Renal cortical epithelial cell (primary cell): ENCODE results near the gene ZFYVE27. TPM values are rescaled to one million over a fixed set of nuclear protein-coding genes. Genes with fewer than 3 reads are reported as not detected.
"Not testable (repeated sequence)": the region's sequence is repeated elsewhere in the genome, so short reads cannot be mapped to it uniquely, and the experiment has no call there.

Experiments
- DNase-seq: peaks from one replicate; pipeline ENCODE4 v3.0.0-alpha.2; 2011; ENCODE audit warnings: low read depth
- total RNA-seq: library from RNA; depleted of rRNA; stranded (reverse); fragments of >200 nt; gene quantifications from 2 replicates; pipeline ENCODE4 v1.2.3, GENCODE V29; 2014

ZFYVE27 gene, protein sequence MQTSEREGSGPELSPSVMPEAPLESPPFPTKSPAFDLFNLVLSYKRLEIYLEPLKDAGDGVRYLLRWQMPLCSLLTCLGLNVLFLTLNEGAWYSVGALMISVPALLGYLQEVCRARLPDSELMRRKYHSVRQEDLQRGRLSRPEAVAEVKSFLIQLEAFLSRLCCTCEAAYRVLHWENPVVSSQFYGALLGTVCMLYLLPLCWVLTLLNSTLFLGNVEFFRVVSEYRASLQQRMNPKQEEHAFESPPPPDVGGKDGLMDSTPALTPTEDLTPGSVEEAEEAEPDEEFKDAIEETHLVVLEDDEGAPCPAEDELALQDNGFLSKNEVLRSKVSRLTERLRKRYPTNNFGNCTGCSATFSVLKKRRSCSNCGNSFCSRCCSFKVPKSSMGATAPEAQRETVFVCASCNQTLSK
- total RNA-seq: 34.9 and 37.5 TPM in 2 replicates

DNA sequence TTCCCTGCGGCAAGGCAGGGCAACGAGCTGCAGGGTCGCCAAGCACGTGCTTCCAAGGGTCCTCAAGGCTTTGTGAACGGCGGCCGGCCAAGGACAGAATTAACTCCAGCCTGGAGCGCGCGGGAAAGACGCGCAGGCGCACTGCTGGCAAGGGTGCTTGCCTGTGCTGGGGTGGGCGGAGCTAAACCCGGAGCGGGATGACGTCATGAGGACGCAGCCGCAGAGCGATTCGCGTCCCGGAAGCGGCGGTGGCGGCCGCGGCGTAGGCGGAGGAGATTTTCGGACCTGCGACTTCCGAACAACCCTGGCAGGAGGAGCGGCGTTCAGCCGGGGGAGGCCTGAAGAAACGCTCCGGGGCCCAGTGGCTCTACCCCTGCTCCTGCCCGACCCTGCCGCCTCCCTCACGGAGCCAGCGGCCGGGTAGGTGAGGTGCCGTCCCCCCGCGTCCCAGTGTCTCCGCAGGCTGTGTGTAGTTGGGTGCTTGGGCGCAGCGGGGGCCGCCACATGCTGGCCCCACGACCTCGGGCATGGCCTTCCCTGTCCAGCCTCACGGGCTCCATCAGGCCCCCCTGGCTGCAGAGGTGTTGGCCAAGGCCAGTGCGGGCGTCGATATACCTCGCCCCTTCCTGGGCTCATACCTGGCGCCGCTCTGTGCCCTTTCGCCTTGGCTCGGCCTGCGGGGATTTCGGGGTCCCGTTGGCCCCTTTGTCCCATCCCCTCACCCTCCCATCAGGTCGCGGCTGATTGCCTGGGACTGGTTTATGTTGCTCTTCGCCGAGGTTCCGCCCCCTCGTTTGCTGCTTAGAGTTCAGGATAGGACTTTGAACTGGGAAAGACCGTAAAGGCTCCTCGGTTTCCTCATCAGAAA lies at the start of gene ZFYVE27:
Gene ZFYVE27 (plus strand): TSS at position 227 of the 868 bp plus-strand sequence. CDS start 1,350 bp downstream, outside the sequence.
- peak; percentile 87 for DNase-seq

DNA sequence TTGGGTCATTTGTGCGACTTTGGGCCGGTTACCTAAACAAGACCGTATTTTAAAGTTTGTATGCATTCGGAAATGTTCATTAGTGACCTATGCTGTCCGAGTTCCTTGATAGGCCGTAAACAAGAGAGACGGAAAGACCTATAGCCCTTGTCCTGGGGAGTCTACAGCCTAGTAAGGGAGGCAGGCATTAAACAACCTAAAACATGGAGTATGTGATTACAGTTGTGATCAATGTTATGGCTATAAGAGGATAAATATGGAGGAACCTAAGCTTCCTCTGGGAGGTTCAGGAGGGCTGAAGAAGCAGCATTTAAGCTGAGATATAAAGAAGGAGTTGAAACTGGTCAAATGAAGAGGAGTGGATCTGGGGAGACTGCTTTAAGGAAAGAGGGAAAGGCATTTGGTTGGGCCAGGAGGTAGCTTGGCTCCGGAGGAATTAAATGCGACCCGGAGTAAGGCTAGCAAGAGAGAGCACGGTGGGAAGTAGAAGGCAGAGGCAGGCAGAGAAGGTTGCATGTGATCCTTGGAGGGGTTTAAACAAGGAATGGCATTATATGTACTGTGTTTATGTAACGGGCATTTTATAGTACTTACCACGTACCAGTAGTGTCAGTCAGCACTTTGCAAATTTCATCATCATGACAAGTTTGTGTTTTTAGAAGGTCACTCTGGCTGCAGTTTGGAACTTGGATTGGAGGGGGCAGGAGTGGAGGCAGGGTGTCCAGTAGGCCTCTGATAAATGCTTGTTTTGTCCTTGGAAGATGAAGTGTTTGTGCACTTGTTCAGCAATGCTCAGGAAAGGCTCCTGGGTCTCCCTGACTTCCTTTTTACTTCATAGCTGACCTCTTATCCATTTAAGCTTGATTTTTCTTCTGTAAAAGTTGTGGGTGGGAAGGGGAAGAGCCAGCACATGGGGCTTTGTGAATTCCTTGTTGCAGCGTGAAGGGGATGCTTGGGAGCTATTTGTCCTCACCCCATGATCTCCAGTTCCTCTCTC lies 48.8 kb upstream of the ZFYVE27 start:
- DNase-seq: peak; percentile 59

DNA sequence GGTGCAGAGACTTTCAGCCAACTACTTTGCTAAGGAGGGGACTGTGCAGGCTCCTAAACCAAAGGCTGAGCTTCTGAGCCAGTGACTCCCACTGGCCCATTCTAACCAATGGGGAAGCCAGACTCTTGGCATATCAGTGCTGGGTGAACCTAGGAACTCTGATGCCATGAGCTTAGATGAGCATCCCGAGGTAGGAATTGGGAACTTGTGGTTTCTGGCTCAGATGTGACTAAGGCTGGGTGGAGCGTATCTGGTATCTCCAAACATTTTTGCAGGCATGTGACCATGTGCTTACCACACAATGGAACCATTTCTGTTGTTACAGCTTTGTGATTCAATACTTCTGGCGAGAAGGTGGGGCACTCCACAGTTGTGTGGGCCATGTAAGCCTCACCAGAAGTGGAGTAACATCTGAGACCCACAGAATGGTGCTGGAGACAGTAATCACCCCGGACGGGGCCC lies 47.3 kb upstream of the ZFYVE27 start:
- DNase-seq: peak; percentile 96

DNA sequence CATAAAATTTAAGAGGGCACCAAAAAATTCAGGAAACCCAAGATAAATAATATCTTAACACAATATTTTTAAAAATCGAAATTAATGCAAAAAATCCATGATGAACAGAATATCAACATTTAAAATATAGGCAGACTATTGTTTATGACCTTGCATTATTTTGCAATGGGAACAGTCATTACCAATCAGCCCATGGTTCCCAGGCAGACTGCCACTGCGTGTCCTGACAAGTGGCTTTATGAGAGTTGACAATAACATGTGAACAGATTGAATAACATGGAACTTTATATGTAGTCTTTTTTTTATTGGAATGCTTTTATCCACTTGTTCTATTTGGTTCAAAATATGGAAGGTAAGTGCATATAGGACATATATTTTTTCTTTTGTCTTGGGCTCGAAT lies 46.8 kb upstream of the ZFYVE27 start:
- DNase-seq: no peak

DNA sequence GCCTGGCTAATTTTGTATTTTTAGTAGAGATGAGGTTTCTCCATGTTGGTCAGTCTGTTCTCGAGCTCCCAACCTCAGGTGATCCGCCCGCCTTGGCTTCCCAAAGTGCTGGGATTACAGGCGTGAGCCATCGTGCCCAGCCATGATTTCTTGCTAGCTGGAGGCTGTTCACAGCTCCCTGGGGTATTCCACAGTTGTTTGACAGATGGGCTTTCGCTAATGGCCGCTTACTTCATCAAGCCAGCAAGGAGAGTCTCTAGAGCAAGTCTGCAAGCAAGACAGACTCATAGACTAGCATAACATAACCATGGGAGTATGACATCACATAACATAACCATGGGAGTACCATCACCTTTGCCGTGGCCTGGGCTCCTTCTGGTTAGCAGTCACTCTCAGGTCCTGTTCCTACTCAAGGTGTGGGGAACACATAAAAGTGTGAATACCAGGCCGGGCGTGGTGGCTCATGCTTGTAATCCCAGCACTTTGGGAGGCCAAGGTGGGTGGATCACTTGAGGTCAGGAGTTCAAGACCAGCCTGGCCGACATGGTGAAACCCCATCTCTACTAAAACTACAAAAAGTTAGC lies 38.8 kb upstream of the ZFYVE27 start:
- DNase-seq: not testable (repeated sequence)

DNA sequence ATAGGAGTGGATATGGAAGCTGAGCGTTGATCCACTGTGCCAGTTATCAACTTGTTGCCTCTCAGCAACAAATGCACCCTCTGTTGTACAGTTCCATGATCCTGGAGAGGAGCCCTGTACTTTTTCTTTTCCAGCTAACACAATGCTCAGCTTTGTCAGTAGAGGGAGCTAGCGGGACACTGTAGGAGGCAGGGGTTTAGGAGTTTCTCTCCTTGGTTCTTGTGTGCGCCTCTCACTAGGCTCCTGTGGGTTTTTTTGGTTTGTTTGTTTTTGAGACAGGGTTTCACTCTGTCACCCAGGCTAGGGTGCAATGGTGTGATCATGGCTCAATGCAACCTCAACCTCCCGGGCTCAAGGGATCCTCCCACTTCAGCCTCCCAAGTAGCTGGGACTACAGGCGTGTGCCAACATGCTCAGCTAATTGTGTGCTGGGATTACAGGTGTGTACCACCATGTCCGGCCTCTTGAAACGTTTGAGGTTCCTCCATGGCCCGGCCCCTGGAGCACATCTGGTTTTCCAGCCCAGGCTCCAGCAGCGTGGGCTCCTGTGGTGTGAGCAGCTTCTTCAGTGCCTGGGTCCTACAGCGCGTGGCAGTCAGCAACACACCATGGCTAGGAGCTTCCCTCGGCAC lies 35.4 kb upstream of the ZFYVE27 start:
- peak; percentile 70 for DNase-seq

DNA sequence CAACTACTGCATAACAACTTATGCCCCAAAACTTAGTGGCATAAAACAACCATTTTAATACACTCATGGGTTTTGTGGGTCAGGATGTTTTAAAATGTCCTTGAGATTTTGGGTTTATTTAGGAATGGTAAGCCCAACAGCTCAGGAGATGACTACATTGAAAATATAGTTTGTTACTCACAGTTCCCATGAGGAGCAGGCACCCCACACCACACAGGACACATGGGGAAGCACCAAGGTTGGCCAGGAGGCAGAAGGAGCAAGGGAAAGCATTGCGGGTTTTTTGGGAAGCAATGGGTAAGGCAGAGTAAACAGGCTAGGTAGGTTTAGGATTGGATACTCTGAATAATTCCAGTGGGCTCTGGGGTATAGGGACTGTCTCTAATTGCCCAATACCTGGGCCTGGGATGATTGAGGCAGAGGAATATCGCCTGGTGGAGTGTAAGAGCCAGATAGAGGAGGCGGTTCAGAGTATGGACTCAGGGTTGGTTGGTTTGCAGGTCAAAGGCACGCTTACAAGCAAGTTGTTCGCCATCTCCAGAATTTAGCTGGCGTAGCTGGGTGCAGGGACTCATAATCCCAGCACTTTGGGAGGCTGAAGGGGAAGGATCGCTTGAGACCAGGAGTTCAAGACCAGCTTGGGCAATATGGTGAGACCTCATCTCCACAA lies 33.4 kb upstream of the ZFYVE27 start:
- DNase-seq: no peak

DNA sequence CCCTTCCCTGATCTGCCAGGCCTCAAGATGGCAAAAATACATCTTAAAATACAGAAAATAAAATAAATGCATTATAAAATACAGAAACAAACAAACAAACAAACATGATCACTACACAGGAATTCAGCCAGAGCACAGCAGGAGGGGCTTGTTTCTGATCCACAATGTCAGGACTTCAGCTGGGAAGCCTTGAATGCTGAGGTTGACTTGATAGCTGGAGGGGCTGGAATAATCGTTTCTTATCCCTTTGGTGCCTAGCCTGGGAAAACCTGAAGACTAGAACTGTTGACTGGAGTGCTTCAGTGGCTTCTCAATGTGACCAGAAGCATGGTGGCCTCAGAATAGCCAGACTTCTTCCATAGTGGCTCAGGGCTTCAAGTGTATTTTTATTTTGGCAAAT lies 32.6 kb upstream of the ZFYVE27 start:
- DNase-seq: no peak

DNA sequence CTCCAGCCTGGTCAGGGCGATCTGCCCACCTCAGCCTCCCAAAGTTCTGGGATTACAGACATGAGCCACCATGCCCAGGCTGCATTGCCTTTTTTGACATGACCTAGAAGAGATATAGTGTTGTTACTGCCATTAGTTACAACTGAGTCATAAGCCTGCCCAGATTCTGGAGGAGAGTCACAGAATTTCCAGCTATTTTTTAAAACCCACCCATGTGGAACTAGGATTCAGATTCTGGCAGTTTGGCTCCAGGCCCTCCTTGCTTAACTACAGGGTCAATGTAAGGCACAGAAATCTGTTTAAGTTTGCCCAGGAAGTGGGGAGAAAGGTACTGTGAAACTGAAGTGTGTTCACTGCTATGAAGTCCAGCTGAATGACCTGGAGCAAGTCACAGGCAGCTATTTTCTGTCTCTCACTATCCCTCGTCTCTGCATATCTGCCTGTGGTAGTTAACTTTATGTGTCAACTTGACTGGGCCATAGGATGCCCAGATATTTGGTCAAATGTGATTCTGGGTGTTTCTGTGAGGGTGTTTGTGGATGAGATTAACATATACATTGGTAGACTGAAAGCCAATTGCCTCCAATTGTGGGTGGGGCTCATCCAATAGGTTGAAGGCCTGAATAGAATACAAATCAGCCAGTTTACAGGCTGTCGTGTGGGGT lies 31.8 kb upstream of the ZFYVE27 start:
- peak; percentile 82 for DNase-seq

DNA sequence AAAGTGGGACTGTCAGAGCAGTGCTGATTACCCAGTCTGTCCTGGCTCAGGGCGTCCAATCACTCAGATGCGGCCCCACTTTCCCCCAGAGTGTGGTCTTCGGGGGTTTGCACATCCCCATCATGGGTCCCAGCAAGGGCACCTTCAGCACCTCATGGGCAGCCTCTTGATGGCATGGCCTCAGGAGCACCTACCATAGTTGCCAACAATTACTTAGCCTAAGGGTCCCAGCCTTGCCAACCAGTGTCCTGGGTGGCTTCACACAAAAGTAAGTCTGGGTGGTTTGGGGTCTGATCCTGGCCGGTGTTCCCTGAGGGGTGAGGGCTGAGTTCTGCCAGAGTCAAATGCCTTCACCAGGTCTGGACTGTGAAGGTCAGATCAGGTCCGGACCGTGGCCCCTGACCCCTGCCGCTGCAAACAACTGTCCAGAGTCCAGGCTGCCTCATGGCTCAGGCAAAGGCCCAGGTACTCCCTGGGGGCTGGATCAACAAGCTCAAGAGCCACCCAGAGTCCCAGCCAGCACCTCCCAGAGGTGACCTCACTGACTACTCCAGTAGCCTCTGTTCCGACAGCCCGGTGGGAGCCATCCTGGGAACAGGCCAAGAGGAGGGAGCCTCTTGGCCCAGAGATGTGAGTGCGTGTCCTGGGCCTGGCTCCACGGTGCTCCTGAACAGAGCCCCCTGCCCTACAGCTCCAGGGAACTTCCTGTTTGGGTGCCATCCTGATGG lies 29.6 kb upstream of the ZFYVE27 start:
- DNase-seq: no peak

DNA sequence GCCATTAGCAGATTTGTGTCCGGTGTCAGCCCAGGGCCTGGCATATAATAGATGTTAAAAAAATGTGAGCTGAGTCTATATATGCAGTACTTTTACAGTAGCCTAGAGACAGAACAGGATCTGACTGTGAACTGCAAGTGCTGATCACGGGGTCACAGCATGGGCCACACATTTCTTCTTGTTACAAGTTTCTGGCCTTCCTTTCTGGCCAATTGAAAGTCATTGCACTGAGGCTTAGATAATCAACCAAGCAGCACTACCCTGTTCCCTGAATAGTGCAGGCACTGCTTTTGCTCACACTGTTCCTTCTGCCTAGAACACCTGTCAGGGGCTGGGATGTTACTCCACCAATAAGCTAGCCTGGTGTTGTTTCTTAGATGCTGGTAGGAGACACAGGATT lies 28.8 kb upstream of the ZFYVE27 start:
- no peak for DNase-seq

DNA sequence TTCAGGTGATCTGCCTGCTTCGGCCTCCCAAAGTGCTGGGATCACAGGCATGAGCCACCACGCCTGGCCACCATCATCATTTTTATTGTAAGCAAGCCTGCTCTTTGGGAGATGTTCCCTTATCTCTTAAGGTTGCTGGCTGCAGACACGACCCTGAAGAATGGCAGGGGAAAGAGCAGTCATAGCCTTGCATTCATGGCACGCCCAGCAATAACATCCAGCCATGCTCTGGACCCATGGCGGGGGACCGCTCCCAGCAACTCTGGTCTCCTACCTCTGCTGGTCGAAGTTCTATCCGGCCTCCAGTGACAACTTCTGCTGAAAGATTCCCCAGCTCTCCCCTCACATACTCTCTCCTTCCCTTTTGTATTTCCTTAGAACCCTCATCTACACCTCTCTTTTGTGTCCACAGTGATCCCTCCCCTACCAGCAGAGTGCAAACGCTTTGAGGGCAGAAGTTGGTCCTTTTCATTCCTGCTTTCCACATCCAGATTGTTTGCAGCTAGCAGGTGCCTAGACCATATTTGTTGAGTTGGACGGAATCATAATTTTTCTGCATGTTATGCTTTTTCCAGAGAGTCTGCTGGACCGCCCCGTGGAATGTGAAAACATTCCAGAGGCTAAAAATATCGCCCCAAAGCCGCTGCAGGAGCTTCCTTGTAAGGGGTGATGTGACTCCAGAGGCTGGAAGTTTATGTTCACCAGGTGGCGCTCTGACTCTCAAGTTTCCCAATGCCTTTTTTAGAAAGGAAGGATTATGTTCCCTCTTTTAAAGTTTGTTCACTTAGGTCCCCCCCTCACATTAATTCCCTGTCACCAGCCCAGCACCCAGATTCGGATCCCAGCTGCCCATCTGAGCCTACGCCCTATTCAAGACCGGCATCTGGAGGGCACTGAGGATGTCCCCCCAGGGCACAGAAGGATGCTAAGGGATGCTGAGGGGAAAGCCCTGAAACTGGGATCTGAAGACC lies 27.7 kb upstream of the ZFYVE27 start:
- peak; percentile 58 for DNase-seq

DNA sequence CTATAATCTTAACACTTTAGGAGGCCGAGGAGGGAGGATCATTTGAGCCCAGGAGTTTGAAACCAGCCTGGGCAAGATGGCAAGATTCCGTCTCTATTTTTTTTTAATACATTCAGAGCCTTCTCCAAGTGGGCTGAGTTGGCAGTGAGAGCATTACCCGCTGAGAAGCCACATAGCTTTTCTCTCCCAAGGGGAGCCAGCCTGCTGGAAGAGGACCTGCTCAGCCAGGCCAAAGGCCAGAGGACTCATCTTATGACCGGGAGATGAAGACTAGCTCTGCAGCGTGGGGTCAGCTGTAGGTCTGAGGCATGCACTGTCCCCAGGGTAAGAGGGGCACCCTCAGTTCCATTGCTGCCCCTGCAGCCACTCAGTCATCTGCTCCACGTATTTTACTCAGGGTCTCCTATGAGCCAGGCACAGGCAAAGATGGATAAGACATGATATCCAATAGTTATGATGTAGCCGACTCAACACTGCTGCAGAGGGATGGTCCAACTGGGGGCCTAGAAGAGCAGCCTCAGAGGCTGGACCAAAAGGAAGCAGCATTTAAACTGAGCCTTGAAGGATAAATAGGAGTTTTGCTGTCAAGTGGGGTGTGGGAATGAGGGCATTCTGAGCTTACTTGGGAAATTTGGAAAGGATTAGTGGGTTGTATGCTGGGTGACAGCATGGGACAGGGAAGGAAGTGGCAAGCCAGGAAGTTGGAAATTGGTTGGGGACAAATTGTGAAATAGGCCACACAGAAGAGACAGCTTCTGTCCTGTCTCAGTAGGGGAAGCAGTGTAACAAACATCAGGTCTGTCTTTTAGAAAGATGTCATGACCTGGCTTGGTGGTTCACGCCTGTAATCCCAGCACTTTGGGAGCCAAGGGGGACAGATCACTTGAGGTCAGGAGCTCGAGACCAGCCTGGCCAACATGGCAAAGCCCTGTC lies 25.0 kb upstream of the ZFYVE27 start:
- no peak for DNase-seq

DNA sequence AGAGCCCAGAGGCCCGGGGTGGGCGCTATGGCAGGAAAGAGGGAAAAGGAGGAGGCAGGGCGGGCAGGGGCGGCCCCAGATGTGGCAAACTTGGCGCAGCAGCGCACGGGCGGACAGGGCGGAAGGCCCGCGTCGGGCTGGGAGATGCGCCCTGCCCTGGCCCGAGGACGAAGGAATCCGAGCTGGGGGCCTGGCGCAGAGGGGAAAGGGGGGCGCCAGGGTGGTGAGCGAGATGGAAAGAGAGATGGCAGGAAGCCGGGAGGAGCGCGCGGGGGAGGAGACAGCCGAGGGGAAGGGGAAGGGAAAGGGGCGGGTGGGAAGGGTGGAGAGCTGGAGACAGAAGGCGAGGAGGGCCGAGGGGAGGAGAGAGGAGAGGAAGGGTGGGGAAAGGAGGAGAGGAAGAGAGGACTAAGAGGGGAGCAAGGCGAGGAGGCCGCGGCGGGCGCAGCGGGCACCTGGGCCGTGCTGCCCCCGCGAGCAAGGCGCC lies 23.5 kb upstream of the ZFYVE27 start, which contains the start of gene MARVELD1:
Gene MARVELD1 (plus strand): TSS at position 392 of the 487 bp plus-strand sequence. CDS start 147 bp downstream, outside the sequence.
- no peak for DNase-seq

DNA sequence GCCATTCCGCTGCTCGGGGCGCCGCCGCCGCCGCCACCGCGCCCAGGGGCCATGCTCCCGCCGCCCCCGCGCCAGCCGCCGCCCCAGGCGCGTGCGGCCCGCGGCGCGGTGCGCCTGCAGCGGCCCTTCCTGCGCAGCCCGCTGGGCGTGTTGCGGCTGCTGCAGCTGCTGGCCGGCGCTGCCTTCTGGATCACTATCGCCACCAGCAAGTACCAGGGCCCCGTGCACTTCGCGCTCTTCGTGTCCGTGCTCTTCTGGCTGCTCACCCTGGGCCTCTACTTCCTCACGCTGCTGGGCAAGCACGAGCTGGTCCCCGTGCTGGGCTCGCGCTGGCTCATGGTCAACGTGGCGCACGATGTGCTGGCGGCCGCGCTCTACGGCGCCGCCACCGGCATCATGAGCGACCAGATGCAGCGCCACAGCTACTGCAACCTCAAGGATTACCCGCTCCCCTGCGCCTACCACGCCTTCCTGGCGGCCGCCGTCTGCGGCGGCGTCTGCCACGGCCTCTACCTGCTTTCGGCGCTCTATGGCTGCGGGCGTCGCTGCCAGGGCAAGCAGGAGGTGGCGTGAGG lies 23.0 kb upstream of the ZFYVE27 start:
- DNase-seq: peak; percentile 47
